Activated CD4-positive, CD25-positive, alpha-beta regulatory T cell treated with anti-CD3 and anti-CD28 coated beads, Interleukin-2, amount 50 U/mL, for 24 hours (primary cell): Measurements from ENCODE around the gene MYO1E.
A peak's percentile ranks its signal among the peaks of the same experiment; 100 is the strongest.
"Not testable (repeated sequence)": the region's sequence is repeated elsewhere in the genome, so short reads cannot be mapped to it uniquely, and the experiment has no call there.

Experiments used
- ATAC-seq, 2 donors: fragments of 150-1000 bp; cut with Tn5 transposase; one replicate each; pipeline ENCODE4 v1.10.0; 2021; ENCODE audit warnings: mild to moderate bottlenecking in 1 of 2, moderate library complexity in 1 of 2

The MYO1E gene

DNA sequence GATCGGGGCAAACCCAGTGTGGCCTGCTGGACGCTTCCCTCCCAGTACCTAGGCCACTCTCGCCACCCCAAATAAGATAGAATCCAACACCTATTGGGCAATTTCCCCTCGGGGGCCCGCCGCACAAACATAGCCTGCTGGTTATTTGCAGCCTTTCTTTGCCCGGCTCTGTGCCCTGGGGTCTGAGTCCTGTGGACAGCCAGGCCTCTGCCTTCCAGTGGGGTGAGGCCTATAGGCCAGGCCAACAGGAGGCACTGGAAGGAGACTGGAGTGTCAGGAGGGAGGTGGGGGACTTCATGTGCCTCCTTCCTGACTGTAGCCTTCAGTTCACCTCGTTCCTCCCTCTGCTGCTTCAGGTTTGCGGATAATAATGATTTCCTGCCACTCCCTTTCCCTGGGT, 213.5 kb downstream of the MYO1E start:
- ATAC-seq, result no peak

DNA sequence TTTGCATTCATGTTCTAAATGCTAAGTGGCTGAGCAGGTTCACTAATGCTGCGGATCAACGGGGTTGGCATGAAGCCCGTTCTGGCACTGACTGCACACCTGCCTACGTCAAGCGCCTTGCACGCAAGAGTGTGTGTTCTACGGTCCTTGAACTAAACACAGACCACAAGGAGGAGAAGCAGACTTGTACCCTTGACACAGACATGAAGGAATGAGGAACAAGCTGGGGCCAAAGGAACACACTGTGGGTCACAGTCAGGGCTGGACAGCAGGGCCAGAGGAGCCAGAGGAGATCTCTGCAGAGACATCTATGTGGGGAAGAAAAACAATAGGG, 214.0 kb downstream of the MYO1E start:
- ATAC-seq, result no peak

DNA sequence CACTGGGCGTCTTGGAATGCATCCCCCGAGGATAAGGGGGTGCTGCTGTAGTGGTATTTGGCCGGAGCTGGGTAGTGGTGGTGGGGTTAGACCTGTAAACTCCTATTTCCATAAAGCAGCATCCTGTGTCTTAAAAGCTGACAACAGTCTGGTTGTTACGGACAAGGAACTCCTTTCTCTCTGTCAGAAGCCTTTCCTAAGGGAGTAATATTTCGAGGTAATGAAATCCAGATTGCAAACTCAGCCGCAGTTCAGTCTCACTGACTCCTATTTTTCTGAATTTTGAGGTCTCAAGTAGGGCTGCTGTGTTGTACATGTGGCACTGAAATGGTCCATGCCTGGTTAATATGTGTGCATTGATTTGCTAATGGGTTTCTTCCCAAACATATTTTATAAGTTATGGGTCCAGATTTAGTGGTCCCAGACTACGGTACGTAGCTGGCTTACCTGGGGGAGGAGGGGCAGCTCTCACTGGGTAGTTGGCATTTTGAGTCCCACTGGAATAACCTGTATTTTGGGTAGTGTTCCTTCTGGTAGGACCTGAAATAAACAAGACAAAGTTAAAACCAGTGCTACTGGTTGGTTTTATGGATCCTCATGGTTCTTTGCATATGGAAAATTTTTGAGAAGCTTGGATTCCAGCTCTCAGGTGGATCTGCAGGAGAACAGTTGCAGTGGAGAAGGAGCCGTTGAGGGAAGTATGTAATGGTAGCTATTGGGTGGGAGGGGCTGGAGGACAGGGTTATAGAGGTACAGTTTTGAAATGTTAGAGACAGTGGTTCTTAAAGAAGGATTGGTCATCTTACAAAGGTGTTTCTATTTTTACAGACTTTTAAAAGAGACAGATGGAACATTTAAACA, 214.6 kb downstream of the MYO1E start:
- ATAC-seq, result no peak

DNA sequence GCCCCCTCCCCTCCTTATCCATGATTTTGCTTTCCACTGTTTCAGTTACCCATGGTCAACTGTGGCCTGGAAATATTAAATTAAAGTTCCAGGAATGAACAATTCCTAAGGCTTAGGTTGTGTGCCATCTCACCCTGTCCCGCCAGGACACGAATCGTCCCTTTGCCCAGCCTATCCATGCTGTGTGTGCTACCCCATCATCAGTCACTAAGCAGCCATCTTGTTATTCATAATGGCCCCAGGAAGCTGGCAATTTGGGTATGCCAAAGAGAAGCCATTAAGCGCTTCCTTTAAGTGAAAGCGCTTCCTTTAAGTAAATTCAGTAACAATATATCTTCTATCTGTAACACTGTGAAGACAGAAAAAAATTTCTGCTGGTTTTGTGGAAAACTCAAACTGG, 215.3 kb downstream of the MYO1E start:
- no peak for ATAC-seq

DNA sequence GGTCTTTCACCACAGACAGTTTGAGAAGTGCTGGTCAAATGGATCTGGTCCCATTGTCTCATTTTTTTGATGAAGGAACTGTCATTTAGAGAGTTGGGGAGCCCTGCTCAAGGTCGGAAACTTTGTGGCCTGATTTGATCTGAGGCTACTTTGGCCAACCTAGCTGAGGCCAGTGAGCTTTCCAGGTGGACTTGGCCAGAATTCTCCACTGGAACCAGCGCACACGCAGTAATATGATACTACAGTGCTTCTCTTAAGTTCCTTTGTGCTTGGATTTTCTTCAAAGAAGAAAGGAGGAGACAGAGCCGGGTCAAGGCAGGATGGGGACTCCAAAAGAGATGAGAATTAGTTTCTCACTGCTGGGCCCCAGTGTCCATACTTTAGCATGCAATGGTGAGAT, 217.2 kb downstream of the MYO1E start:
- ATAC-seq, result no peak

DNA sequence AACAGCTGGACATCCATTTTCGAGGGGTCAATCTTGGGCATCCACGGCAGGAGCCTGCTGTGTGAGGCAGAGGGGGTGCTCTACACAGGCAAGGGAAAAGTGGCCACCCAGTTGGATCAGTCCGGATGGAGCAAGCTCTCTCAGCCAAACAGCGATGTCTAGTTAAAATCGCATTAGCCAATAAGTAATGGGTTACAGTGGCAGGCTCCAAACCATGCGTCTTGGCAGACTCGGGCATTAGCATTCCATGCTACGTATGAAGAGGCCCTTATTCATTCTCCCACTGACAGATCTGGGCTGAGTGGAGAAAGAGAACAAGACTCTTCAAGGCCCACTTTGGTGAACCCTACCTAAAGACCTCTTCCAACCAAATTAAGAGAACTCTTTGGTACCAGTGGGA, 218.4 kb downstream of the MYO1E start:
- no peak for ATAC-seq

DNA sequence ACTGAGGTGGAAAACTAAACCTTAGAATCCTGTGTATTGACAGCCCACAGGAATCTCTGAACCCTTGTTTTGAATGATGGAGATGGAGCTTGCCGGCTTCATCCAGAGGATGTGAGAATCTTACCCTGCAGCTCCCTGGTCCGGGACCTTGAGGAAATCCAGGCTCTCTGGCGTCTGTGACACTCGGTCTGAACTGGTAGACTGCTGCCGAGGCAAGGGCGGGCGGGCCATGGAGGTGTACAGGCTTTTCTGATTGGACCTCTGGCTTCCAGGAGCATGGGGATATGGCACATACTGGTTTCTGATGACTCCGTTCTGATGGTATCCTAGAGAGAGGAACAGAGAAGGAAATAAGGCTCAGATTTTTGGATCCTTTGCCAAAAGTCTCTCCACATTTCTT, 219.2 kb downstream of the MYO1E start:
- no peak for ATAC-seq

DNA sequence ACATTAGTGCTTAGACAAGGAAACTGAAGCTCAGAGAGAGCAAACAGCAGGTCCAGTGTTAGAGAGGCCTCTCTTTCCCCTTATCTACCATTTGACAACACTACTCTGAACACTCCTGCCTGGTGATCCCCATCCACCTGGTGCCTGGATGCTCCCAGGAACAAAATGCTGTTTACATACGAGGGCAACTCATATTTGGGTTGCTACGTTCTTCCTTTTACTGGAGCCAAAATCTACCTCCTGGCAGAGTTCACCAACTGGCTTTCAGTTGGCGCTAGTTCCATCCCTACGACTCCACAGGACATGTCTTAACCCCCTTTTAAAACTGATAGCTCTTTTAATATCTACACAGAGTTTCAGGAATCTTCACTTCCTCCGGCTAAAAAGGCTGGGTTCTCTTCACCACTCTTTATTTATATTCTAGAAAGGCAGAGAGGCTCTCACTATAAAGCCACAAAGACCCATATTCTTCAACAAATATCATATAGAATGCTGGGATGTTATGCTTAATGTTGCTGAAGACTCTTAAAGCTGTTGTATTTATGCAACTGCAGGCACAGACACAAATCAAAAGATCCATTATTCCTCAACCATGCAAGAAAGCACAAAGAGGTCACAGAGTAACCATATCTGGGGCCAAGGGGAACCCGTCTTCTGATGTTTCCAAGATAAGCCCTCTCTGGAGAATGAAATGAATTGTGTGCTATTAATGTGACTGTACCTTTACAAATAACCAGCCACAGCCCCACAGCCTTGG, 219.8 kb downstream of the MYO1E start:
- ATAC-seq, result no peak

DNA sequence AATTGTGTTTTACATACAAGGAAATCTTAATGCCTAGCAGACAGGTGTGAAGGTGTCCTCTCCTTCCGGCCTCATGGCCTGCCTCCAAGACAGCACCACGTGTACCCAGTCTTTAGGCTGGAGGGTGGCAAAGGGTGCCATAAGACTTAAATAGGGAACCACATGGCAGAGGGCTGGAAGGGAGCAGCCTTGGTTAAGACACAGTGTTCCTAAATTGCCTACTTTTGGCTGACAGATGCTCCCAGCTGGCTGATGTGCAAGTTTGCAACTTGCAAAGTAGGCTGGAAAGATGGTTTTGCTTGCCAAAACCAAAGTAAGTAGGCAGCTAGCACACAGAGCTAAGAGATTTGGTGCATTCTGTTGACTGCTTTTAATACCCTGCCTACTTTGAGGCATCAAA, 222.5 kb downstream of the MYO1E start:
- no peak for ATAC-seq

DNA sequence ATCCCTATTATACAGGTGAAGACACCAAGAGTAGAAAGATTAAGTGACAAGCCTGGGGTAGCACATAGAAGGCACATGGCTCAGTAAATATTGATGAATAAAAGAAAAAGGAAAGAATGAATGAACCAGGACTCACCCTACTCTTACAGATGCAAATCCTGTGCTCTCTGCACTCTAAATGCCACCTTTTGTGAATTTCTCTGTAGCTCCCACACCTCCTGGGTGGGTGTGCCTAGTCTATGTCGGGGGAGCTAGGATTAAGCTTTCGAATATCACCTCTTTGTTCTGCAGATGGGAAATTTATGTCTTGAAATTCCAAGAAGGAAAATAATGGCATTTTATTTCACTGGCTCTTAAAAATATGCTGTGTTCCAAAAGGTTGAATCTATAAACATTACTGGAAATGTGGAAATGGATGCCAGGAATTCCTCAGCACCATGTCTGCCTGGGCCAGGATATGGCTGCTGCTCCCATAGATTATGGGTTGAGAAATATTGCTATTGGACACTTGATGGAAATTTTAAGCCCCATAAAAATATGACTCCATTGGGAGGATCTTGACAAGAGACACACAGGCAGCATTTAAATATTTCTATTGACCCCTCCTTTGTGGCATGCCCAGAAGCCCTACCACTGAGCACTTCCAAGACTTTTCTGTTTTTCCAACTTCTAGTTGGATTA, 224.4 kb downstream of the MYO1E start:
- ATAC-seq, result no peak

DNA sequence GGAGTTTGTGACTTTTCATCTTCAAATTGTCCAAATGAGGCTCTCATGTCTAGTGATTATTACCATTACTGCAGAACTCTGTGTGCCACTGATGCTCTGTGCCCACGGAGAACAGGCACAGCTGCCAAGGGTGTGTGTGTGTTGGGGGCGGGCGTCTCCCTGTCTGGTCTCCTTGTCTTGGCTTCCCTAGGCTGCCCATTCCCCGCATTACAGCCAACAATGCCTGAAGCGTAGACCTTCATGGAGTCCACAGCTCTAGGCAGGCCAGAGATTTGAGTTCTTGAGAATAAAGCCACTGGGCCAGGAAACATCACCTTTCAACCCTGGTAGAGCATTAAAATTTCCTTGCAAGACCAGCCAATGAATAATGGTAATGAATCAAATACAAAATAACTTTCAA, 225.0 kb downstream of the MYO1E start:
- no peak for ATAC-seq

DNA sequence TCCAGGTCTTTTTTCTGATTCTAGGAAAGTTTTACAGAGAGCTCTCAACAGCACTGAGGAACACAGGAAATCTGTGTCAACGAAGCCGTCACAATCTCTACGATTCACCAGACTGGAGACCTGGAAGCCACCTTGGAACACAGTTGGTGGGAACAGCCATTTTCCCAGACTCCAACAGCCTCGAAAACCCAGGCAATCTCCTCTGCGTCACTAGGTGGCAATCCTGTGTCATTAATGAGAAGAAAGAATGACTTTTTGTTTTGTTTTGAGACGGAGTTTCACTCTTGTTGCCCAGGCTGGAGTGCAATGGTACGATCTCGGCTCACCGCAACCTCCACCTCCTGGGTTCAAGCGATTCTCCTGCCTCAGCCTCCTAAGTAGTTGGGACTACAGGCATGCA, 228.1 kb downstream of the MYO1E start:
- ATAC-seq, result not testable (repeated sequence)

DNA sequence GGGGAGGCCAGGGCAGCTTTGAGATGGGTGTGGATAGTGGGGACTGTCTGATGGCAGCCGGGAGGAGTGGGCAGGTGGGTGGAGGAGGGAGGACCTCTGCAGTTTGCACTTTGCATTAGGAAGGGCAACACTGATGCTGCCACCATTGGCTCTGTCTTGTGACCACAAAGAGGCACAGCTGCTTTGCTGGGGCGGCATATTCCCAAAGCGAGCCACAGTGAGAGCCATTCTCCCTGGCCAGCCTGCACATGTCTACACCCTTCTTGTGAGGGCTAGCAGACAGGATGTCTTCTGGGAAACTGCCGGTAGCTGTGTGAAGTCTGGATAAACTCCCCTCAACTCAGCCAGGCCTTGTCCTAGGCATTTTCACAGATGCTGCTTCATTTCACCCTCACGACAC, 229.4 kb downstream of the MYO1E start:
- ATAC-seq, result no peak

DNA sequence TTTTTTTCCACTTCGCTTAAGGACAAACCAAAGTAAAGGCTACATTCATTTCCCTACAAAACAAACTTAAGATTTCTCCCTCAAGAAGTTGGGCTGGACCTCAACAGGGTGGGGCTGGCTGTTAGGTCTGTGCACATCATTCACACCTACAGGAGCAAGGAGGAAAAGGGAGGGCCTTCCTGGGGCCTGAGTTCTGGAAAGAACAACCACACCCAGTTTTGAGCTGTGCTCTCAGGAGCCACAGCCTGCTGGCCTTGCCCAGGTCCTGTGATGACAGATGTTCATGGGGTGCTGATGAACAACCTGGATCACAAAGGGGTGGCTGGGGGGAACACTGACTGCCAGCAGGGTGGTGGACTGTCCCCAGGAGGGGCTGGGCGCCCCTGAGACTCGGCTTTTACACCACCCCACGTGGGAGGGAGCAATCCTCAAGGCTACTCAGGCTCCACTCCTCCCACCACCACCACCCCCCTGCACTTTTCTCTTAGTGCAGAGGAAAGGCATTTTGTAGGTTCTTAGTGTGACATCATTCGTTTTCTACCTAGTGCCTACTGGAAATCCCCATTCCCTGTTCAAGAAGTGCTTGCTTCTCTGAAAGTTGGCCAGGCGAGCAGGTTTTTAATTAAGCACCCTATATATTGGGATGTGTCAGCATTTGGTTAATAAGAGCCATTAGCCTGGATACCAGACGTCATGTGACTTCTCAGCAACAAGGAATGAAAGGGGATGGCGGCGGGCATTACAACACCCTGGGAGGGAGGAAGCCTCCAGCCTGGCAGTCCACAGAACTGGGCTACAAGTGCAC, 232.0 kb downstream of the MYO1E start:
- ATAC-seq, result no peak

DNA sequence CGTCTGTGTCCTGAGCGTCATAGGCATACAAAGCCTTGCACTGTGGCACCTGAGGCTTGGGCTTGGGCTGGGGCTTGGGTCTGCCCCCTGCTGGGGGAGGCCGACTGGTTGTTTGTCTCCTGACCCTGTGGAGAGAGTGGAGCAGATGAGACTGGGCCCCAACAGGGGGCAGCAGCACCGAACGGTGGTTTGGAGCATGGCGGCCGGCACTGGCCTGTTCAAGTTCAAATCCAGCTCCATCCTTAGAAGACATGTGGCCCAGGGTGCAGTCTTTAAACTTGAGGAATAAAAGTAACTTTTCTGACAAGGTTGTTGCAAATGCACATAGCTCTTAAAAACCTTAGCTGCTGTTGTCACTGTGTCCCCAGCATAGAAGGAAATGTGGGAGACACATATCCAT, 234.4 kb downstream of the MYO1E start:
- ATAC-seq, result peak; percentile 79 to 81

DNA sequence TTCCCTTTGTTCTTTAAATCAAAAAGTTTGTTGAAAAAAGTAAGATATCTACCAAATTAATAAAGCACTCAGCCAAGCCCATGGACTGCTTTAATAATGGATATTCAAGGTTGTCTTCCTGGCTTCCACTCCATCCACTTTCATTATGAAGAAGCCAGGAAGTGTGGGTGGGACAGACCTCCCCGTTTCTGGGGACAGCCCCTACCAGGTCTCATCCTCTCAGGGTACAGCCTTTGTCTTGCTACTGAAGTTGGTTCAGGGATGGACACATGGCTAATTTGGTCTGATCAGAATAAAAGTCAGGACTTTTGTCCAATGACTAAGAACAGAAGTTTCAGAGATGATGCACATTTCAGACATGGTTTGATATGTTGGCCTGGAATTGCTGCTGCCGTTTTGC, 235.1 kb downstream of the MYO1E start:
- ATAC-seq, result no peak

DNA sequence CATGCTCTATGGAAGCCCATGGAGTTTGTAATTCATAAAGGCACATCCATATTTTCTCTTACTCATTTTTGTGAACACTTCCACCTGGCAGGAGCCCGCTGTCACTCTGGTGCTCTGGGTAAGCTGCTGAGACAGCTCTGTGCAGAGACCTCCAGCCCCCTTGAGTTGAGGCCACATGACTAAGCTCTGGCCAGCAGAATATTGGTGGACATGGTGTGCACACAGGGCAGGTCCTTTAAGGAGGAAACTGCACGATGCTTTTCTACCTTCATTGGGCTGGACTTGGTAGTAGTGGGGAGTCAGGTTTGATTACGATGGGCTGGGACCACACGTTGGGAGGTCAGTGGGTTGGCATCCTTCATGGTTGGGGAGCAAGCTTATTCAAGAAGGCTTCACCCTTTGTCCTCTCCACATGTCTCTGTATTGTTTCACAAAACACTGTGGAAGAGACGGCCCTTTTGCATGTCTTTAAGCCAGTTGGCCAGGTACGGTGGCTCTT, 238.7 kb downstream of the MYO1E start:
- no peak for ATAC-seq

DNA sequence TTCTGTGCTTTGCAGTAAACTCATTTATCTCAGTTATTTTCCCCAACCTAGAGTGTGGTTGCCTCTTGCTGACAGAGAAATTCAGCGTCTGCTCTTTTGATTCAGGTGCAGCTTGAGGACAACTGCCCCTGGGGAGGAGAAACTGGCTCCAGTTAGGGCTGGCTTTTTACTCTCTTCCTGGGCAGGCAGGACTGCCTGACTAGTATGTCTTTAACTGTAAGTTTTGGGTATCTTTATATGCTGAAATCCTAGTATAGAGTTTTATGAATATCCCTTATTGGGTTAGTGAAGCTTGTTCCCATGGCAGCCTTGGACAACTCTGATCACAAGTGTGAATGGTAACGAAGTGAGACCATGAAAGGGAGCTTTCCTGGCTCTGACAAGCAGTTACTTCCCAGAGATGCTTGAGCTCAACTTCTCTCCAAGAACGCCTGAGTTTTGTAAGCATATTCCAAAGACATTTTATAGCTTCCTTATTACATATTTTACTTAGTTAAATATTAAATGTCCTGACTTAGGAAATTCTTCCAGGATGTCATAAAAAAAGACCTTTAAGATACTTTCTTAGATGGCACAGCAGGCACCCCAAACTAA, 240.6 kb downstream of the MYO1E start:
- no peak for ATAC-seq

DNA sequence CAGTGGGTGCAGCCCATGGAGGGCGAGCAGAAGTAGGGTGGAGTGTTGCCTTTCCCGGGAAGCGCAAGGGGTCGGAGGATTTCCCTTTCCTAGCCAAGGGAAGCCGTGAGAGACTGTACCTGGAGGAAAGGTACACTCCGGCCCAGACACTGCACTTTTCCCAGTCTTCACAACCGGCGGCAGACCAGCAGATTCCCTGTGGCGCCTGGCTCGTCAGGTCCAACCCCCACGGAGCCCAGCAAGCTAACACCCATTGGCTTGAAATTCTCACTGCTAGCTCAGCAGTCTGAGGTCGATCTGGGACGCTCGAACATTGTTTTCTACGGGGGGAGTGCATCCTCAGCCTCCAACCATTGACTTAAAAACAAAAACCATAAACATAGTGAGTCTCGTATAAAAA, 241.2 kb downstream of the MYO1E start:
- no peak for ATAC-seq

DNA sequence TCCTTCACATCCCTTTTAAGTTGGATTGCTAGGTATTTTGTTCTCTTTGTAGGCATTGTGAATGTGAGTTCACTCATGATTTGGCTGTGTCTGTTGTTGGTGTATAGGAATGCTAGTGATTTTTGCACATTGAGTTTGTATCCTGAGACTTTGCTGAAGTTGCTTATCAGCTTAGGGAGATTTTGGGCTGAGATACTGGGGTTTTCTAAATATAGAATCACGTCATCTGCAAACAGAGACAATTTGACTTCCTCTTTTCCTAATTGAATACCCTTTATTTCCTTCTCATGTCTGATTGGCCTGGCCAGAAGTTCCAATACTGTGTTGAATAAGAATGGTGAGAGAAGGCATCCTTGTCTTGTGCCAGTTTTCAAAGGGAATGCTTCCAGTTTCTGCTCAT, 245.4 kb downstream of the MYO1E start:
- ATAC-seq, result not testable (repeated sequence)

DNA sequence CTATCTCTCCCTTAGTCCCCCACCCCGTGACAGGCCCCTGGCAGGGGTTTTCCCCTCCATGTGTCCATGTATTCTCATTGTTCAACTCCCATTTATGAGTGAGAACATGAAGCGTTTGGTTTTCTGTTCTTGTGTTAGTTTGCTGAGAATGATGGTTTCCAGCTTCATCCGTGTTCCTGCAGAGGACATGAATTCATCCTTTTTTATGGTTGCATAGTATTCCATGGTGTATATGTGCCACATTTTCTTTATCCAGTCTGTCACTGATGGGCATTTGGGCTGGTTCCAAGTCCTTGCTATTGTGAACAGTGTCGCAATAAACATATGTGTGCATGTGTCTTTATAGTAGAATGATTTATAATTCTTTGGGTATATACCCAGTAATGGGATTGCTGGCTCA, 247.0 kb downstream of the MYO1E start:
- ATAC-seq, result not testable (repeated sequence)

DNA sequence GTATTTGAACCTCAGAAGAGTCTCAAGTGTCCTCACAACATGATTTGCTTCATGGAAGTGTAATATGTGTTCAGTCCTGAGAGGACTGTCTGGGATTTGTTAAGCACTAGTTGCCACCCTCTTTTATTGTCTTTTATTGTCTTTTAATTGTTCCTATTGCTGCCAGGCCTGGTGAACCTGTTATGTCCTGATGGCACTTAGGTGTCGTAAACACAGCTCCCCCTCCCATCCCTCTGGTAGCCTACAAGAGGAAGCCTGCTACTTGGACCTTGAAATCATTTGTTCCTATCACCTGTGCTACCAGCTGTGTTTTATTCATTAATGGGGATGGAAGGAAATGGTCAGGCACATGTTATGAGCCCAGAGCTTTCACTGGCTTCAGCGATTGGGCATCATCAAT, 248.4 kb downstream of the MYO1E start:
- ATAC-seq, result no peak
